Rectal smooth muscle tissue (tissue), 1 donor: Measurements from ENCODE around the gene KLHL14.
A peak's percentile ranks its signal among the peaks of the same experiment; 100 is the strongest.
"Not testable (repeated sequence)": the region's sequence is repeated elsewhere in the genome, so short reads cannot be mapped to it uniquely, and the experiment has no call there.

ENCODE experiments used
- H3K27ac ChIP-seq: one replicate; pipeline ENCODE4 v1.7.0; 2013; ENCODE audit warnings: low read depth, low read length, inconsistent platforms
- H3K27me3 ChIP-seq: one replicate; pipeline ENCODE4 v1.7.0; 2013; ENCODE audit warnings: low read length; ENCODE audit not compliant: control insufficient read depth, insufficient read depth
- H3K36me3 ChIP-seq: one replicate; pipeline ENCODE4 v1.7.0; 2013; ENCODE audit warnings: low read length; ENCODE audit not compliant: control insufficient read depth, insufficient read depth
- H3K4me1 ChIP-seq: one replicate; pipeline ENCODE4 v1.7.0; 2013; ENCODE audit warnings: low read length; ENCODE audit not compliant: control insufficient read depth, insufficient read depth
- H3K4me3 ChIP-seq: one replicate; pipeline ENCODE4 v1.7.0; 2013; ENCODE audit warnings: low read length
- H3K9ac ChIP-seq: one replicate; pipeline ENCODE4 v1.7.0; 2013; ENCODE audit warnings: low read length

KLHL14 gene

GRCh38 chr18:32794667-32795066 lies 21.8 kb upstream of the KLHL14 start:
- not testable (repeated sequence) for H3K27ac ChIP-seq, H3K9ac ChIP-seq, H3K27me3 ChIP-seq, H3K4me1 ChIP-seq, H3K36me3 ChIP-seq, H3K4me3 ChIP-seq

GRCh38 chr18:32779010-32779409 lies 6.2 kb upstream of the KLHL14 start:
- H3K36me3 ChIP-seq = no peaks in the 10 kb centered on the region
- H3K4me1 ChIP-seq = no peaks in the 10 kb centered on the region
- no peak overlapping the region for H3K9ac ChIP-seq
- H3K4me3 ChIP-seq = no peak overlapping the region
- no peaks in the 10 kb centered on the region for H3K27me3 ChIP-seq
- H3K27ac ChIP-seq = no peak overlapping the region

DNA sequence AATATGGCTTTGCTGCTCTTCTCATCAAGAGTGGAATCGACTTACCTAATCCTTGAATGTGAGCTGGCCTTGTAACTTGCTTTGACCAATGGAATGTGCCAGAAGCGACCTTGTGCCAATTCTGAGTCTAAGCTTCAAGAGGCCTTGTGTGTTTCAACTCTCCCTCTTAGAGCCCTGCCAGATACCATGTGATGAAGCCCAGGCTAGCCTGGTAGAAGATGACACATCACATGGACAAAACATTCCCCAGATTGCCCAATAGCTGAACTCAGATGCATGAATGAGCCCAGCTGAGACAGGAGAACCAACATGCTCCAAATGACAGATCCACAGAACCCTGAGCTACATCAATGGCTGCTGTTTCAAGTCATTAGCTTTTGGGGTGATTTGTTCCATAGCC lies 4.2 kb upstream of the KLHL14 start:
- no peaks in the 10 kb centered on the region for H3K36me3 ChIP-seq
- H3K9ac ChIP-seq = no peak overlapping the region
- no peak overlapping the region for H3K4me3 ChIP-seq
- H3K27ac ChIP-seq = no peak overlapping the region
- H3K27me3 ChIP-seq = peaks cover 1% of the 10 kb centered on the region
- no peaks in the 10 kb centered on the region for H3K4me1 ChIP-seq

DNA sequence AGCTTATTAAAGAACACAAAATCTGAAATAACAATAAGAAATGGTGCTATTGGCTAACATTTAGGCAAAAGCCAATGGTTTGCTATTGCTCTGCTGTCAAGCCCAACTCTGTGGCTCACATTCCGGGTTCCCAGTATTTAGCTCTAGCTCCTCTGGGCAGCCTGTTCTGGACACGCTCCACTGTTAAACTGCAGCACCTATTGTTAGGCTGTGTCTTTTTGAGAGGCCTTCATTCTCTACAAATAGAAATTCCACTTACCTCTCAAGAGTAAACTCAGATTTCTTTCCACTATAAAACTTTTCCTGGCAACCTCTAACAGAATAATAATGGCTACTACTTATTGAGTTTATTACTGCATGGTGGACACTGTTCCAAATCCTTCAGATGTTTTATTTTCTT lies 3.7 kb upstream of the KLHL14 start:
- Histone ChIP-seq H3K36me3 (no peaks in the 10 kb centered on the region), H3K27ac (no peak overlapping the region), H3K4me3 (no peak overlapping the region), H3K27me3 (peaks cover 2% of the 10 kb centered on the region), H3K4me1 (no peaks in the 10 kb centered on the region), H3K9ac (no peak overlapping the region)

DNA sequence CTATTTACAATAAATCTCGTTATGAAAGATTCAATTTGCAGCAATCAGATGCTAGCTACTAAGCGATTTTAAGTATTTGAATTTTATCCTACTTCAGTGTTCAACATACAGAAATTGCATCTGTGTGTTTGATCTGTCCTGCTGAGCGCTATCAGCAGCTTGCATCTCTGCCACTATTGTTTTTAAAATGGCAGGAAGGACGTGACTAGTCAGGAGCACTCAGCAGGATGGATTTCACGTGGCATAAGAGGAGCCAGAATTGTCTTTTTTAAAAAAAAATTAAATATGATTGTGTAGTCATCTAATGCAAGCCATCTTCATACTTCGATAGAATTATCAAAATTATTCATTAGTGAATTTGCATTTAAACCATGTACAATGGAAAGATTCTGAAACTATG lies 2.8 kb upstream of the KLHL14 start:
- H3K4me1 ChIP-seq = peaks cover 3% of the 10 kb centered on the region
- peaks cover 8% of the 10 kb centered on the region for H3K27me3 ChIP-seq
- H3K36me3 ChIP-seq = no peaks in the 10 kb centered on the region
- no peak overlapping the region for H3K4me3 ChIP-seq
- H3K27ac ChIP-seq = no peak overlapping the region
- no peak overlapping the region for H3K9ac ChIP-seq

- peaks cover 15% of the 10 kb centered on the region for H3K27me3 ChIP-seq
- H3K4me1 ChIP-seq = peaks cover 4% of the 10 kb centered on the region
- H3K4me3 ChIP-seq = no peak overlapping the region
- no peaks in the 10 kb centered on the region for H3K36me3 ChIP-seq
- no peak overlapping the region for H3K9ac ChIP-seq
- H3K27ac ChIP-seq = no peak overlapping the region
These were observed 524 bp upstream of the KLHL14 start for GRCh38 chr18:32773382-32773712.

DNA sequence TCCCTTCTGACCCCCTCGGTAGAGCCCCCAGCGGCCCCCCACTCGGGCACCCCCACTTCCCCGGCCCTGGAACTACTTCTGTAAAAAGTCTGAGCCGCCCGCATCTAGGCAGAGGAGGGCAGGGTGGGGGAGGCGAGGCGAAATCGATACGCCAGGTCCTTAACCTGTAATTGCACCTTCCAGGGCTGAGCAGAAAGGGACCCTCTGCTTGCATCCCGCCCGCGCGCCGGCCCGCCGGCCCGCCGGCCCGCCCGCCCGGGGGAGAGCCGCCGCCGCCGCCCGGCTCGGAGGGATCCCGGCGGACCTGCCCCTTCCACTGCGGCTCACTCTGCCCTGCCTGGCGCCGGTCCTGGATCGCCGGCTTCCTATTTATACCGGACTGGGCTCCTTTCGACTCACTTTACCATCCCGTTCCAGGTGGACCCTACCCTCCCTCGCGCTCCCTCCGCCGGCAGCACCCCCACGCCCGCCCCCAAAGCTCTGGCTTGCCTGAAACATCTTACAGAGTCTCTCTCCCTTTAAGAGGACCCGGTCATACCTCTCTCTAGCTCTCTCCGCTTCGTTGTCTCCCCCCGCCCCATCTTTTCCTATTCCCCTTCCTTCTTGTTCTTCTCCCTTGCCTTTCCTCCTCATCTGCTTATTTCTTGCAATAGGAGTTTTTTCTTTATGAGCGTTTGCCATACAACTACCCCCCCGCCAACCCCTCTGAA lies 797 bp downstream of the KLHL14 start:
- Histone ChIP-seq H3K27me3 (peaks cover 15% of the 10 kb centered on the region), H3K9ac (no peak overlapping the region)

GRCh38 chr18:32771169-32771751 lies 1.6 kb downstream of the KLHL14 start:
- Histone ChIP-seq H3K9ac (no peak overlapping the region), H3K4me3 (peak overlapping the region; percentile 59), H3K27ac (no peak overlapping the region), H3K27me3 (peaks cover 15% of the 10 kb centered on the region), H3K4me1 (peaks cover 4% of the 10 kb centered on the region), H3K36me3 (no peaks in the 10 kb centered on the region)

More for the DNA sequence above, 797 bp downstream of the KLHL14 start:
- Histone ChIP-seq H3K36me3 (no peaks in the 10 kb centered on the region), H3K4me1 (peaks cover 4% of the 10 kb centered on the region), H3K27ac (no peak overlapping the region), H3K4me3 (peak overlapping the region; percentile 43)

- H3K36me3 ChIP-seq = no peaks in the 10 kb centered on the region
- no peak overlapping the region for H3K9ac ChIP-seq
- H3K27me3 ChIP-seq = peaks cover 15% of the 10 kb centered on the region
- H3K4me3 ChIP-seq = peak overlapping the region; percentile 59
- no peak overlapping the region for H3K27ac ChIP-seq
- H3K4me1 ChIP-seq = peaks cover 4% of the 10 kb centered on the region
These were observed 2.1 kb downstream of the KLHL14 start for GRCh38 chr18:32770666-32771168.

DNA sequence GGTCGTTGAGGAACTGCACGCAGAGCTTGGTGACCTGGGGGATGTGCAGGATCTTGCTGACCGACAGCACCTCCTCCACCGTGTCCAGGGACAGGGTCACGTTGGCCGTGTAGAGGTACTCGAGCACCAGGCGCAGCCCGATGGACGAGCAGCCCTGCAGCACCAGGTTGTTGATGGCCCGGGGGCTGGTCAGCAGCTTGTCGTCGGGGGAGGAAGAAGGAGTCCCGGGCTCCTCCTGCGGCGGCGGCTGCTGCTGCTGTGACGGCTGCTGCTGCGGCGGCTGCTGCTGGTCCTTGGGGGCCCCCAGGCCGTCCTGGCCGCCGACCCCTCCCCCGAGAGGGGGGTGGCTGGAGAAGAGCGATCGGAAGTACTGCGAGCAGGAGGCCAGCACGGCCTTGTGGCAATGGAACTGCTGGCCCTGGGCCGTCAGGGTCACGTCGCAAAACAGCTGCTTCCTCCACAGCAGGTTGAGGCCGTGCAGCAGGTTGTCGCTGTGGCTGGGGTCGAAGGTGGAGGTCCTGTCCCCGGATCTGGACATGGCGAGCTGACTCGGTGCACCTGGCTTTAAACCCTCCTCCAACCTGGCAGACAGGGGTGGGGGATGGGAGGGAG lies 2.7 kb downstream of the KLHL14 start:
- no peaks in the 10 kb centered on the region for H3K36me3 ChIP-seq
- no peak overlapping the region for H3K27ac ChIP-seq
- peaks cover 15% of the 10 kb centered on the region for H3K27me3 ChIP-seq
- H3K9ac ChIP-seq = no peak overlapping the region
- H3K4me3 ChIP-seq = peak overlapping the region; percentile 22
- H3K4me1 ChIP-seq = peaks cover 4% of the 10 kb centered on the region

- Histone ChIP-seq H3K4me3 (peak overlapping the region; percentile 22), H3K9ac (no peak overlapping the region), H3K27me3 (peaks cover 15% of the 10 kb centered on the region), H3K36me3 (no peaks in the 10 kb centered on the region), H3K27ac (no peak overlapping the region), H3K4me1 (peaks cover 4% of the 10 kb centered on the region)
These were observed 3.2 kb downstream of the KLHL14 start for GRCh38 chr18:32769586-32770053.

GRCh38 chr18:32769071-32769585 lies 3.7 kb downstream of the KLHL14 start:
- peaks cover 15% of the 10 kb centered on the region for H3K27me3 ChIP-seq
- no peak overlapping the region for H3K4me3 ChIP-seq
- H3K36me3 ChIP-seq = no peaks in the 10 kb centered on the region
- peaks cover 4% of the 10 kb centered on the region for H3K4me1 ChIP-seq
- no peak overlapping the region for H3K9ac ChIP-seq
- H3K27ac ChIP-seq = no peak overlapping the region
